CD4-positive, alpha-beta T cell treated with Interleukin-2 at 100 ng/mL for 4 hours (primary cell): ENCODE data around the gene ADGRV1.

ENCODE experiments used
- DNase-seq: peaks from one replicate; pipeline ENCODE4 v3.0.0-alpha.2; 2020; ENCODE audit warnings: low spot score

The ADGRV1 gene

DNA sequence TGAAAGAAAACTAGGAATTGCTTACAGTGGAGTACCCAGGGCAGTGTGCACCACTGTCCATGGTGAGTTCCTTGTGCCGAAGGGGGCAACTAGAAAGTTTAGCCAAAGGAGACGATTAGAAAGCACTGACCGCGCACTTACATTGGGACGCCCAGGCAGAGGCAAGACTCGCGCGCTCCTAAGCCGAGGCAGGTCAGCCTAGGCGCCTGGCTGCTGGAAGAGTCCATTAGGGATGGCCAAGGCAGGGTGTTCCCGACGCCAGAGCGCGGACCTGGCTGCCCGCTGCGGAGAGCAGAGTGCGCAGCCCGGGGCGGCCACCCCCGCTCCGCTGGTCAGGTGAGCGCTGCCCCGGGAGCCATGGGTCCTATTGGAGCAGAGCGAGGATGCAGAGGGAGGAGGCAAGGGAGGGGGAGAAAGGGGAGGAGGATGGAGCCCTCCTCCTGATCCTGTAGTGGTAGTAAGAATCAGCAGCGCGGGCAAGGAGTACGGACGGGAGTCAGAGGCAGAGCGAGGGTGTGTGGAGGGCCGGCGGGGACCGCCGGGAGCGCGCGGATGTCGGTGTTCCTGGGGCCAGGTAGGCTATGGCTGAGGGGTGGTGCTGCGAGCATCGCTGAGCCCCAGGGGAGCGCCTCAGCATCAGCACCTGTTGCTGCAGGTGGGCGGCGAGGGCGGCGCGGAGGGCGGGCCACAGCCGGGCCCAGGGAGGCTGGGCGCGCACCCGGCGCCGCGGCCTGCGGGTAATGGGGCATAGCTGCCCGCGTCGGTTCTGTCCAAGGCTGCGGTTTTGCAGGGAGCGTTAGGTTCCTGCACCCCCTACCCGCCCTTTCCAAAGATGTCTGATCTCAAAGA lies at the start of gene ADGRV1:
Gene ADGRV1, plus strand, starts transcription at position 454 of the 849 bp plus-strand sequence. Its CDS starts 99 bp downstream, at position 553.
- no peak for DNase-seq

- DNase-seq = no peak
These were observed 48.2 kb upstream of the ADGRV1 start for GRCh38 chr5:90510438-90510837.

GRCh38 chr5:90514520-90514919 lies 44.1 kb upstream of the ADGRV1 start:
- no peak for DNase-seq

DNA sequence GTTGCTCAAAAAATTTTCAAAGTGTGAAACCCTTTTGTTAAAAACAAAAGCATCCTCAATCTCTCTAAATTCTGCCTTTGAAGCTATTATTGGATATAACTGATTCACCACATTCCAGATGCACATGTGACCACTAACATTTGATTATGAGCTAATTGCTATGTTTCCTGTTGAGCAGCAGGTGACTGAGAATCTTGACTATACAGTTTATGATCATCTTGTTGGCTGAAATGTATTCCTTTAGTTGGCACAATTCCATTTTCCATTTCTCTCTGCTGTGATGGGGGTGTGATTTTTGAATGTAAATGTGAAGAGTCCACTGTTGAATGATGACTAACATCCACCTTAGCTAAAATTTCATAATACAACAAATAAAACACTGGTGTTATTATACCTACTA lies 39.9 kb upstream of the ADGRV1 start:
- no peak for DNase-seq

- no peak for DNase-seq
These were observed 39.5 kb upstream of the ADGRV1 start for GRCh38 chr5:90519081-90519480.

DNA sequence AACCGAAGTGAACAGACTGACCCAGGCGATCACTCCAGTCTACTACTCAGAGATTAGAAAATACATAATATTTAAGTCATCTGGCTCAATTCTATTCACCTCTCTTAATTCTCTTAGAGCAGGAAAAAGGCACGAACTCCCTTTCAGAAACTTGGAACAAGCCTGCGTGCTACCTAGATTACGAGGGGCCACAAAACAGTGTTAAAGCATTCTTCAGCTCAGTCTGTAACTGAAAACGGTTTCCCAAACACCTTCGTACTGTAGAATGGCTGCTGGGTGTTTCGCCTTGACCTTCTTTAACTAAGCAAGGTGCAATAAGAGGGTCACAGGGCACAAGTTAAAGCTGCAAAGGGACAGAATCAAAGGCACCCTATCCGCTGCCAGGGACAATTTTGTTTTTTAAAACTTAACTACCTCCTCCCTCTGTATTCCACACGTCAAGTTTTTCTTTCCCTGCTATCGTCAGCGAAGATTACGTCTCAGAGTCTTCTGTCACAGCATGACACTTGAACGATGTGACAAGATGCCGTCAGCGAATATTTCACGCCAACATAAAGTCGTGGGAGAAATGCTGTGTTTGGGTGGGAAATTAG lies 29.9 kb upstream of the ADGRV1 start:
- DNase-seq = peak; percentile 22

- DNase-seq = peak; percentile 95
These were observed 29.2 kb upstream of the ADGRV1 start, which contains the start of gene LYSMD3 for GRCh38 chr5:90529194-90529938. Gene LYSMD3, minus strand, starts transcription at chr5:90529584. Its CDS starts 4,295 bp downstream, at chr5:90525289.

GRCh38 chr5:90529939-90530677 lies 28.5 kb upstream of the ADGRV1 start:
- DNase-seq = peak; percentile 76

GRCh38 chr5:90530736-90531487 lies 27.7 kb upstream of the ADGRV1 start:
- DNase-seq = no peak

DNA sequence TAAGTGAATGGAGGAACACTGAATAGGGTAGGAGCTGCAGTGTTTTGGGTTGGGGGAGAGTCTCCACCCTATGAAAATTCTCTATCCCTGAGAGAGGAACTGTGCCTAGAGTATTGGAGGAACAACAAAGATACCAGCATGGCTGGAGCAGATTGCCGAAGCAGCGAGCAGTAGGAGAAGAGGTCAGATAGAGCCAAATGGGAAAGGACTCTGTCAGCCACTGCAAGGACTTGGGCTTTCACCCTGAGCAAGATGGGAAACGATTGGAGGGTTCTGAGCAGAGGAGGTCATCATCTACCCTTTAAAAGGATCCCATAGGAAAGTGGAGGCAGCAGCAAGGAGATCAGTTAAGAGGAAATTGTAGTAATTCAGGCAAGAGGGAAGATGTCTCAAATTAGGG lies 24.8 kb upstream of the ADGRV1 start:
- no peak for DNase-seq

DNA sequence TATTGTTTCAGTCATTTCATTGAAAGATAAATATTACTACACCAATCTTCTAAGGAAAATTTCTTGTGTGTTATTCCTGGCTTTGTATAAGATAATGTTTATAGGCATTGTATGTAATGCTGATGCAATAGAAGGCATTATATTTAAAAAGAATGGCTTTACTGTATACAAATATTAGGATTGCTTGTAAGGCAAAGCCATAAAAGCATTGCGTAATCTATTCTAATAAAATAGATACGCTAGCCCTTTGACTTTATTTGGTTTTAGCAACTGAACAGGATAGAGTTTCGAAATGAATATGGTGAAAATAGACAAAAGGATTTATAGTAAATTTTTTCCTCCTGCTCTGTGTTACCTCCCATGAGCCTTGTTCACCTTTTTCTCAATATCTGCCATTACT lies 23.7 kb upstream of the ADGRV1 start:
- no peak for DNase-seq

- no peak for DNase-seq
These were observed 15.6 kb upstream of the ADGRV1 start for GRCh38 chr5:90542827-90543519.

DNA sequence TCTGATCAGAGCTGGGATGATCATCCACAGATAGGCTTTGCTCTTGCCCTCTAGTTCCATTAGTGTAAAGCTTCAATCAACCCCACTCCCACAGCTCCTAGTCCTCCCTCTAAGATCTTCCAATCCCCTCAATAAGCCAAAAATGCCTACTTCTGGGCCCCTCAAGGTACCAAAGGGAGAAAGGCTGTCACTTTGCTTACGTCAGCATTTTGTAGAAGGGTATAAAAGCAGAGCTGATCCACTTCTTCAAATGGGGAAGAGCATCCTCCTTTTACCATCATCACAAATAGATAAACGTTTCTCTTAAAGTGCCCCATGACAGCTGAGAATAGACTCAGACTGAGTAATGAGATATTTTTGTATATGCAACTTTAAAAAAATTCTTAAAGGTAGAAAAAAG lies 13.1 kb upstream of the ADGRV1 start:
- no peak for DNase-seq

GRCh38 chr5:90546216-90546837 lies 12.3 kb upstream of the ADGRV1 start:
- no peak for DNase-seq

DNA sequence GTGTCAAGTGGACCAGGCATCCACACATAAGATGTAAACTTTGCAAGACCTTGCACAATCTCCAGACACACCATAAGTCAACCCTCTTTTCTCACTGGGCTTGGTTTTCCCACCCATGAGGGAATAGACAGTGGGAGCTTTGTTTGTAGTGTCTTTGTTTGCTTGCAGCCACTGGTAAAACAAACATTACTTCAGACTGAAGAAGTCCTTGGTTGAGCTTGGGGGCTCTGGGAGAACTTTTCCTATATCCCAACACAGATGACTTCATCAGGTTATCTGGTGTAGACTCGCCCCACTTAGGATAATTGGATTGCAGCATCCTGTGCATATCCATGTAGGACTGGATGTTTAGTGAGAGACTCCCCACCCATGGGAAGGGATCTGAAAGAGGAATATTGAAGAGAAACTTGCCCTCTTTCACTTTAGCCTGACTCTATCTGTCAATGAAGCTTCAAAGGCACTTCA lies 11.5 kb upstream of the ADGRV1 start:
- no peak for DNase-seq

DNA sequence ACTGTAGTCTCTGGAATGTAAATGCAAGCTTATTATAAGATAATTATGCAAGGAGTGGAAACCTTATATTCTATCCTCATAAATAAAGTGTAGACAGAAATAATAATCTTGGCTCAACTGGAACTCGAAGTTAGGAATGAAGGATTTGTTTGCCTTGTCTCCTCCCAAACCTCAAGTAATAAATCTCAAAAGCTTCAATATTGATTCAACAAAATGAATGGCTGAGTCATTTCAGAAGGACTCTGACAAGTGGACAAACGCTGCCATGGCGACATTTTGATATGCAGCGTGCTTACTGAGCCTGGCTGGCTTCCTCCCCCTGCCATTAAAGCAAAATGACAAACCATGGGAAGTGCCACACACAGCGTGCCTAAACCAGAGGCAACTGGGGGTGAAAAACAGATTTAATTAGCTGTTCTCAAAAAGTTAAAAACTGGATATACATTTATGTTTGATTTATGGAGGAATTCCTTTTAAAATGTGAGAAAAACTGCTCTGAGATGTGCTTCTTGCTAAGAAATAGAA lies 10.5 kb upstream of the ADGRV1 start:
- no peak for DNase-seq

DNA sequence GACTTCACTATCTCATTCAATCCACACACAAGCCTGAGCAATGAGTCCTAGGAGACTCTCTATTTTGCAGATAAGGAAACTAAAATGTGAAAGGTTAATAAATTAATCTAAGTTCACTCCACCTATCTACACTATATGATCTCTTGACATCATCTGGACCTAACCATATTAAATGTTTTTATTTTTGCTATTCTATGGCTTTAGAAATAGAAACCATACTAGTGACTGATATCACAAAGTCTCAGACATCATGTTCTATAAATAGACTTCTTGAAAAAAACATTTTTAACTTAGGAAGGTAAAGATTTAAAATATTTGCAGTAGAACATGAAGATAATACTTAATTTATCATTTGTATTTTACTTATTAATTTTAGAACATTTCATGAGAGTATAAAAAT lies 9.4 kb upstream of the ADGRV1 start:
- no peak for DNase-seq

DNA sequence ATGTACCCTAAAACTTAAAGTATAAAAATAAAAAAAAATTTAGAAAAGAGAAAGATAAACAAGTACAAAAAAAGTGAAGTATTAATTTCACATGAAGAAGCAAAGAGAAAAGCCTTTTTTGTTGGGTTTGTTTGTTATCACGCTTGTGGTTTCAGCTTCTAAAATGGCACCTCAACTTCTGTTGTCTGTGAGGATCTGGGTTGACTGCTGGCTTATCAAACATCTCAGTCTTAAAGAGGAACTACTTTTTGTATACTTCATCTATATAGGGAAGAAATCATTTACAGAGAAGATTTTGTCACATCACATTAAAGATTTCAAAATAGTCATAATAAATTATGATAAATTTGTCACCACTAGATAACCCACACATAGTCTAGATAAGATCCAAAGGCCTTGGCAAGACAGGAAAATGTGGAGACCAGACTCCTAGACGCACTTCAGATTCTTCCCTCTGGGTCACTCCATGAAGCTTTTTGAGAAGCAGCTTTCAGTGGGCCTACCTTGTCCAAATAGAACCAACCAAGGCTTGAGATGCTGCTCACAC lies 8.8 kb upstream of the ADGRV1 start:
- DNase-seq = no peak

- DNase-seq = no peak
These were observed 7.6 kb upstream of the ADGRV1 start for GRCh38 chr5:90550963-90551362.

DNA sequence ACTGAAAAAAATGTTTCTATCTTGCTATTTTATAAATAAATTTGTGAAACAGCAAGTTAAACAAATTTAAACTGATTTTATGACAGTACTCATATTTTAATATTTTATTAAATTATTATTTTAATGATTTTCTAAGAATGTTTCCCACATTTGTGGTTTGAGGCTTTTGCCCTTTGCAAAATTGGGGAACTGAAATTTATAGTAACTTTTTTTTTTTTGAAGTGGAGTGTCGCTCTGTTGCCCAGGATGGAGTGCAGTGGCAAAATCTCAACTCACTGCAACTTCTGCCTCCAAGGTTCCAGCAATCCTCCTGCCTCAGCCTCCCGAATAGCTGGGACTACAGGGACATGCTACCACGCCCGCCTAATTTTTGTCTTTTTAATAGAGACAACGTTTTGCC lies 7.2 kb upstream of the ADGRV1 start:
- no peak for DNase-seq
